ENCODE data around the gene APRT. TPM values are rescaled to one million over a fixed set of nuclear protein-coding genes. Genes with fewer than 3 reads are reported as not detected.

The APRT gene
- total RNA-seq, 1 donor from 2014 or later, result 198 TPM

- no peak for TF ChIP-seq CTCF (IDR thresholded peaks at IDR 0.05)
- Mint-ChIP-seq H3K27me3 (no peaks in the 10 kb centered on the region), H3K27ac (no peak overlapping the region), H3K4me1 (peaks cover 2% of the 10 kb centered on the region), H3K36me3 (ENCODE audit: low read depth) (peaks cover 16% of the 10 kb centered on the region), H3K4me3 (no peak overlapping the region), H3K9me3 (no peaks in the 10 kb centered on the region)
- intact Hi-C loops (cut with micrococcal nuclease), result no loop called here
- ChIA-PET POLR2A (no interaction called here), CTCF (no interaction called here)
- DNase-seq (no peak), ATAC-seq (ENCODE audit: low read depth) (no peak)
Observed at GRCh38 chr16:88848557-88848956, 36.8 kb upstream of the APRT start.

GRCh38 chr16:88847654-88848053 lies 35.9 kb upstream of the APRT start:
- Mint-ChIP-seq H3K27ac (no peak overlapping the region), H3K4me1 (peaks cover 2% of the 10 kb centered on the region), H3K4me3 (no peak overlapping the region), H3K27me3 (no peaks in the 10 kb centered on the region), H3K36me3 (ENCODE audit: low read depth) (peaks cover 22% of the 10 kb centered on the region), H3K9me3 (no peaks in the 10 kb centered on the region)
- ATAC-seq (ENCODE audit: low read depth) (no peak), DNase-seq (no peak)
- TF ChIP-seq CTCF (IDR thresholded peaks at IDR 0.05), result no peak
- CTCF ChIA-PET, result no interaction called here
- intact Hi-C loops (cut with micrococcal nuclease), result no loop called here
- POLR2A ChIA-PET, result no interaction called here

GRCh38 chr16:88846088-88846487 lies 34.4 kb upstream of the APRT start:
- Mint-ChIP-seq H3K4me3 (no peak overlapping the region), H3K27me3 (no peaks in the 10 kb centered on the region), H3K27ac (no peak overlapping the region), H3K4me1 (peaks cover 4% of the 10 kb centered on the region), H3K36me3 (ENCODE audit: low read depth) (peaks cover 20% of the 10 kb centered on the region), H3K9me3 (no peaks in the 10 kb centered on the region)
- POLR2A ChIA-PET, result interaction anchor here (0.6 kb wide), 1 partner anchor 34 kb away, joined by 3 read pairs; the partner anchor contains the start of gene APRT
- ATAC-seq (ENCODE audit: low read depth) (no peak), DNase-seq (no peak)
- TF ChIP-seq CTCF (IDR thresholded peaks at IDR 0.05), result no peak
- CTCF ChIA-PET, result no interaction called here
- intact Hi-C loops (cut with micrococcal nuclease), result no loop called here

- Mint-ChIP-seq H3K4me1 (peaks cover 4% of the 10 kb centered on the region), H3K36me3 (ENCODE audit: low read depth) (peaks cover 20% of the 10 kb centered on the region), H3K27me3 (no peaks in the 10 kb centered on the region), H3K4me3 (no peak overlapping the region), H3K27ac (no peak overlapping the region), H3K9me3 (no peaks in the 10 kb centered on the region)
- TF ChIP-seq CTCF (IDR thresholded peaks at IDR 0.05), result no peak
- intact Hi-C loops (cut with micrococcal nuclease), result no loop called here
- ATAC-seq (ENCODE audit: low read depth), result no peak
- CTCF ChIA-PET, result no interaction called here
- DNase-seq, result no peak
- POLR2A ChIA-PET, result no interaction called here
Observed at GRCh38 chr16:88844419-88845036, 32.8 kb upstream of the APRT start.

- no peak overlapping the region for H3K4me3 Mint-ChIP-seq
- CTCF ChIA-PET, result no interaction called here
- DNase-seq (no peak), ATAC-seq (ENCODE audit: low read depth) (no peak)
- intact Hi-C loops (cut with micrococcal nuclease), result no loop called here
- H3K4me1 Mint-ChIP-seq, result peaks cover 4% of the 10 kb centered on the region
- POLR2A ChIA-PET, result interaction anchor here (0.7 kb wide), 1 partner anchor 306 kb away, joined by 11 read pairs; no protein-coding TSS in a partner anchor
- H3K27me3 Mint-ChIP-seq, result no peaks in the 10 kb centered on the region
- H3K27ac Mint-ChIP-seq, result no peak overlapping the region
- peaks cover 26% of the 10 kb centered on the region for H3K36me3 Mint-ChIP-seq (ENCODE audit: low read depth)
- TF ChIP-seq CTCF (IDR thresholded peaks at IDR 0.05), result no peak
- no peaks in the 10 kb centered on the region for H3K9me3 Mint-ChIP-seq
Observed at GRCh38 chr16:88843256-88843655, 31.5 kb upstream of the APRT start.

Data from activated B cell treated with CpG ODN at 0.5 μM for 24 hours (primary cell).